Hepatocyte (in vitro differentiated cells): ENCODE measurements around the gene OSBPL5. TPM values are rescaled to one million over a fixed set of nuclear protein-coding genes. Genes with fewer than 3 reads are reported as not detected.

Experiments used
- DNase-seq: peaks from one replicate; pipeline ENCODE4 v3.0.0-alpha.2; 2016; ENCODE audit warnings: low spot score
- H2AFZ ChIP-seq: fragments of 200-600 bp; sonication (generic); 2 replicates; pipeline ENCODE4 v1.6.0; 2016; ENCODE audit warnings: antibody characterized with exemption, mild to moderate bottlenecking
- H3K27ac ChIP-seq: fragments of 200-600 bp; sonication (generic); 2 replicates; pipeline ENCODE4 v1.5.1; 2016; ENCODE audit warnings: mild to moderate bottlenecking
- H3K27me3 ChIP-seq: fragments of 200-600 bp; sonication (generic); 2 replicates; pipeline ENCODE4 v1.6.1; 2016
- H3K36me3 ChIP-seq: fragments of 200-600 bp; sonication (generic); replicated peaks from 2 replicates; pipeline ENCODE4 v1.5.1; 2016; ENCODE audit warnings: low read depth; ENCODE audit not compliant: insufficient read depth
- H3K4me1 ChIP-seq: fragments of 200-600 bp; sonication (generic); 2 replicates; pipeline ENCODE4 v1.5.1; 2016; ENCODE audit warnings: mild to moderate bottlenecking, moderate library complexity; ENCODE audit not compliant: insufficient read depth
- H3K4me2 ChIP-seq: fragments of 200-600 bp; sonication (generic); 2 replicates; pipeline ENCODE4 v1.6.0; 2016
- H3K4me3 ChIP-seq: fragments of 200-600 bp; sonication (generic); 2 replicates; pipeline ENCODE4 v1.5.1; 2016; ENCODE audit warnings: mild to moderate bottlenecking
- H3K79me2 ChIP-seq: fragments of 200-600 bp; sonication (generic); 2 replicates; pipeline ENCODE4 v1.6.0; 2017; ENCODE audit warnings: mild to moderate bottlenecking
- H3K9me2 ChIP-seq: fragments of 200-600 bp; sonication (generic); replicated peaks from 2 replicates; pipeline ENCODE4 v1.6.0; 2017; ENCODE audit warnings: mild to moderate bottlenecking; ENCODE audit not compliant: insufficient read depth
- H3K9me3 ChIP-seq: fragments of 200-600 bp; sonication (generic); 2 replicates; pipeline ENCODE4 v1.5.1; 2016; ENCODE audit warnings: low read depth, mild to moderate bottlenecking
- H4K20me1 ChIP-seq: fragments of 200-600 bp; sonication (generic); 2 replicates; pipeline ENCODE4 v1.6.0; 2016; ENCODE audit warnings: mild to moderate bottlenecking; ENCODE audit not compliant: insufficient read depth, poor library complexity, severe bottlenecking
- CTCF ChIP-seq: fragments of 200-600 bp; sonication (generic); IDR thresholded peaks from 2 replicates; pipeline ENCODE4 v1.5.1; 2016; ENCODE audit warnings: antibody characterized with exemption, mild to moderate bottlenecking; ENCODE audit not compliant: poor library complexity
- EZH2 ChIP-seq: fragments of 200-600 bp; sonication (generic); IDR thresholded peaks from 2 replicates; pipeline ENCODE4 v1.6.1; 2016; ENCODE audit warnings: antibody characterized with exemption, mild to moderate bottlenecking, borderline replicate concordance
- EZH2phosphoT487 ChIP-seq: fragments of 200-600 bp; sonication (generic); IDR thresholded peaks from one replicate; pipeline ENCODE4 v1.6.1; 2018; ENCODE audit warnings: antibody characterized with exemption, mild to moderate bottlenecking, low read depth, moderate library complexity; ENCODE audit not compliant: unreplicated experiment, severe bottlenecking
- WGBS: methylation state at CpG from one replicate; pipeline ENCODE4 v1.1.6; 2016; ENCODE audit warnings: low lambda C conversion rate; ENCODE audit errors: missing lambda C conversion rate; 5-methylcytosine and 5-hydroxymethylcytosine counted together
- polyA plus RNA-seq: library from polyadenylated mRNA; unstranded; fragments of >200 nt; fragmentation: Nextera tagmentation; extraction: Ambion mirVana; gene quantifications from 2 replicates; pipeline ENCODE4 v1.2.1, GENCODE V29; 2016
- total RNA-seq: library from RNA; depleted of rRNA; stranded (reverse); fragments of >200 nt; gene quantifications from 2 replicates; pipeline ENCODE4 v1.2.3, GENCODE V29; 2014

The OSBPL5 gene
- total and polyA plus RNA-seq, 2 experiments from 2014 or later = 9.0 to 12.5 TPM

- H4K20me1 ChIP-seq = peaks cover 7% of the 10 kb centered on the region
- no peaks in the 10 kb centered on the region for H3K79me2 ChIP-seq
- no peak overlapping the region for H2AFZ ChIP-seq
- no peaks in the 10 kb centered on the region for H3K9me3 ChIP-seq
- no peak overlapping the region for H3K27ac ChIP-seq
- H3K4me2 ChIP-seq = no peak overlapping the region
- no peaks in the 10 kb centered on the region for H3K4me1 ChIP-seq
- H3K27me3 ChIP-seq = no peaks in the 10 kb centered on the region
- no peak for DNase-seq
- 82% methylated on average over 4 of the region's 4 CpGs for WGBS
- no peaks in the 10 kb centered on the region for H3K9me2 ChIP-seq
- H3K36me3 ChIP-seq = no peaks in the 10 kb centered on the region
- H3K4me3 ChIP-seq = no peak overlapping the region
- no peak for TF ChIP-seq EZH2phosphoT487
- no peak for TF ChIP-seq EZH2
- TF ChIP-seq CTCF = no peak
Observed at GRCh38 chr11:3134218-3134621, 30.9 kb downstream of the OSBPL5 start.

- H3K9me3 ChIP-seq = no peaks in the 10 kb centered on the region
- H3K4me2 ChIP-seq = no peak overlapping the region
- no peak overlapping the region for H3K27ac ChIP-seq
- TF ChIP-seq EZH2 (no peak), CTCF (no peak), EZH2phosphoT487 (no peak)
- H2AFZ ChIP-seq = no peak overlapping the region
- 95% methylated on average over 21 of the region's 23 CpGs for WGBS
- H3K4me1 ChIP-seq = no peaks in the 10 kb centered on the region
- H3K9me2 ChIP-seq = no peaks in the 10 kb centered on the region
- H3K27me3 ChIP-seq = no peaks in the 10 kb centered on the region
- no peak overlapping the region for H3K4me3 ChIP-seq
- H4K20me1 ChIP-seq = peaks cover 7% of the 10 kb centered on the region
- DNase-seq = no peak
- H3K36me3 ChIP-seq = no peaks in the 10 kb centered on the region
- no peaks in the 10 kb centered on the region for H3K79me2 ChIP-seq
Observed at GRCh38 chr11:3133261-3134217, 31.6 kb downstream of the OSBPL5 start.

- Histone ChIP-seq H4K20me1 (peaks cover 4% of the 10 kb centered on the region), H2AFZ (no peak overlapping the region), H3K4me3 (no peak overlapping the region), H3K4me2 (no peak overlapping the region), H3K4me1 (no peaks in the 10 kb centered on the region), H3K27me3 (no peaks in the 10 kb centered on the region), H3K9me2 (no peaks in the 10 kb centered on the region), H3K9me3 (no peaks in the 10 kb centered on the region), H3K27ac (no peak overlapping the region), H3K36me3 (no peaks in the 10 kb centered on the region), H3K79me2 (no peaks in the 10 kb centered on the region)
- no peak for DNase-seq
- WGBS = 91% methylated on average over 8 of the region's 8 CpGs
- no peak for TF ChIP-seq EZH2
- no peak for TF ChIP-seq CTCF
- no peak for TF ChIP-seq EZH2phosphoT487
Observed at GRCh38 chr11:3132831-3133260, 32.3 kb downstream of the OSBPL5 start.
